Astrocyte (in vitro differentiated cells and primary cell): ENCODE measurements around the gene GDPD2. TPM values are rescaled to one million over a fixed set of nuclear protein-coding genes. Genes with fewer than 3 reads are reported as not detected.

ENCODE experiments used
- DNase-seq: peaks from one replicate; pipeline ENCODE4 v3.0.0-alpha.2; 2010; ENCODE audit warnings: low read depth
- FAIRE-seq: peaks from 2 replicates; lab custom pipeline; 2011; peaks lifted over from hg19 to GRCh38; lab: Jason Lieb, UNC
- H2AFZ ChIP-seq: 2 replicates; pipeline ENCODE4 v1.6.0; 2012; ENCODE audit warnings: low read depth, low read length, inconsistent platforms
- H3K27ac ChIP-seq: 2 replicates; pipeline ENCODE4 v1.5.1; 2011; ENCODE audit warnings: low read depth, low read length, inconsistent platforms
- H3K27me3 ChIP-seq: 2 replicates; pipeline ENCODE4 v1.6.0; 2011; ENCODE audit warnings: low read length, inconsistent platforms; ENCODE audit not compliant: insufficient read depth
- H3K36me3 ChIP-seq: 2 replicates; pipeline ENCODE4 v1.5.1; 2011; ENCODE audit warnings: low read length, inconsistent platforms; ENCODE audit not compliant: insufficient read depth
- H3K4me1 ChIP-seq: 2 replicates; pipeline ENCODE4 v1.5.1; 2011; ENCODE audit warnings: low read length, inconsistent platforms; ENCODE audit not compliant: insufficient read depth
- H3K4me2 ChIP-seq: 2 replicates; pipeline ENCODE4 v1.6.0; 2012; ENCODE audit warnings: low read length, inconsistent platforms
- H3K4me3 ChIP-seq: 2 replicates; pipeline ENCODE4 v1.5.1; 2011; ENCODE audit warnings: low read depth, mild to moderate bottlenecking, low read length, inconsistent platforms; ENCODE audit not compliant: insufficient read depth
- H3K79me2 ChIP-seq: 2 replicates; pipeline ENCODE4 v1.6.0; 2012; ENCODE audit warnings: mild to moderate bottlenecking, low read length, inconsistent platforms; ENCODE audit not compliant: insufficient read depth
- H3K9ac ChIP-seq: 2 replicates; pipeline ENCODE4 v1.6.0; 2012; ENCODE audit warnings: mild to moderate bottlenecking, low read length, inconsistent platforms
- H3K9me3 ChIP-seq: 2 replicates; pipeline ENCODE4 v1.5.1; 2012; ENCODE audit warnings: low read depth, mild to moderate bottlenecking, low read length, inconsistent platforms; ENCODE audit not compliant: insufficient read depth
- H4K20me1 ChIP-seq: 2 replicates; pipeline ENCODE4 v1.6.0; 2012; ENCODE audit warnings: low read length, inconsistent platforms; ENCODE audit not compliant: insufficient read depth
- H3K27ac Mint-ChIP-seq: one replicate; pipeline ENCODE4 v1.8.0; 2021; ENCODE audit warnings: mild to moderate bottlenecking, mixed read lengths; ENCODE audit not compliant: unreplicated experiment
- H3K27me3 Mint-ChIP-seq: one replicate; pipeline ENCODE4 v1.8.0; 2021; ENCODE audit warnings: low read depth, mixed read lengths; ENCODE audit not compliant: unreplicated experiment
- H3K36me3 Mint-ChIP-seq: one replicate; pipeline ENCODE4 v1.8.0; 2021; ENCODE audit warnings: low read depth, mixed read lengths; ENCODE audit not compliant: unreplicated experiment
- H3K4me1 Mint-ChIP-seq: one replicate; pipeline ENCODE4 v1.8.0; 2021; ENCODE audit warnings: low read depth, mixed read lengths; ENCODE audit not compliant: unreplicated experiment
- H3K4me3 Mint-ChIP-seq: one replicate; pipeline ENCODE4 v1.8.0; 2021; ENCODE audit warnings: mild to moderate bottlenecking, moderate library complexity, mixed read lengths; ENCODE audit not compliant: unreplicated experiment
- H3K9me3 Mint-ChIP-seq: one replicate; pipeline ENCODE4 v1.8.0; 2021; ENCODE audit warnings: mild to moderate bottlenecking, mixed read lengths; ENCODE audit not compliant: unreplicated experiment
- CTCF ChIP-seq: IDR thresholded peaks from 2 replicates; pipeline ENCODE4 v1.5.1; 2011; ENCODE audit warnings: low read depth, mild to moderate bottlenecking, inconsistent platforms, low read length, moderate library complexity; ENCODE audit not compliant: insufficient read depth
- EZH2 ChIP-seq: IDR thresholded peaks from 2 replicates; pipeline ENCODE4 v1.6.1; 2012; ENCODE audit warnings: mild to moderate bottlenecking, low read length, inconsistent platforms; ENCODE audit not compliant: insufficient read depth
- total RNA-seq: library from RNA; stranded (reverse); gene quantifications from 2 replicates; pipeline ENCODE4 v1.2.1, GENCODE V29; 2021

Gene GDPD2
- total RNA-seq, 1 donor from 2014 or later = not detected

GRCh38 chrX:70456256-70456655 is 33.1 kb downstream of the GDPD2 start:
- no peak overlapping the region for H3K27ac ChIP-seq
- Mint-ChIP-seq H3K4me1 (no peaks in the 10 kb centered on the region), H3K27me3 (no peaks in the 10 kb centered on the region), H3K4me3 (peak overlapping the region; percentile 86), H3K9me3 (no peaks in the 10 kb centered on the region), H3K27ac (no peak overlapping the region), H3K36me3 (peaks cover 2% of the 10 kb centered on the region)
- no peaks in the 10 kb centered on the region for H3K4me1 ChIP-seq
- TF ChIP-seq EZH2 (no peak), CTCF (no peak)
- no peaks in the 10 kb centered on the region for H3K27me3 ChIP-seq
- H3K9me3 ChIP-seq = no peaks in the 10 kb centered on the region
- peak overlapping the region; percentile 17 for H3K4me3 ChIP-seq
- H3K4me2 ChIP-seq = peak overlapping the region; percentile 91
- peak overlapping the region; percentile 72 for H3K9ac ChIP-seq
- no peaks in the 10 kb centered on the region for H4K20me1 ChIP-seq
- H3K79me2 ChIP-seq = no peaks in the 10 kb centered on the region
- DNase-seq (no peak), FAIRE-seq (peak; percentile 70)
- H2AFZ ChIP-seq = no peak overlapping the region
- H3K36me3 ChIP-seq = no peaks in the 10 kb centered on the region

- TF ChIP-seq EZH2 = no peak
- no peak for TF ChIP-seq CTCF
- H3K27ac ChIP-seq = no peak overlapping the region
- H3K4me2 ChIP-seq = no peak overlapping the region
- peaks cover 2% of the 10 kb centered on the region for H3K4me1 Mint-ChIP-seq
- H3K4me3 Mint-ChIP-seq = no peak overlapping the region
- peaks cover 2% of the 10 kb centered on the region for H3K36me3 Mint-ChIP-seq
- H3K9ac ChIP-seq = no peak overlapping the region
- DNase-seq (no peak), FAIRE-seq (peak; percentile 5)
- no peaks in the 10 kb centered on the region for H3K4me1 ChIP-seq
- H3K27ac Mint-ChIP-seq = no peak overlapping the region
- no peak overlapping the region for H2AFZ ChIP-seq
- H3K36me3 ChIP-seq = no peaks in the 10 kb centered on the region
- H4K20me1 ChIP-seq = no peaks in the 10 kb centered on the region
- no peaks in the 10 kb centered on the region for H3K27me3 ChIP-seq
- no peaks in the 10 kb centered on the region for H3K27me3 Mint-ChIP-seq
- no peak overlapping the region for H3K4me3 ChIP-seq
- no peaks in the 10 kb centered on the region for H3K79me2 ChIP-seq
- no peaks in the 10 kb centered on the region for H3K9me3 Mint-ChIP-seq
- no peaks in the 10 kb centered on the region for H3K9me3 ChIP-seq
Measured at GRCh38 chrX:70461026-70461425, 37.9 kb downstream of the GDPD2 start.

- Histone ChIP-seq H2AFZ (no peak overlapping the region), H4K20me1 (no peaks in the 10 kb centered on the region), H3K36me3 (no peaks in the 10 kb centered on the region), H3K4me2 (no peak overlapping the region), H3K4me1 (no peaks in the 10 kb centered on the region), H3K9me3 (no peaks in the 10 kb centered on the region), H3K27ac (no peak overlapping the region), H3K9ac (no peak overlapping the region), H3K79me2 (no peaks in the 10 kb centered on the region), H3K27me3 (no peaks in the 10 kb centered on the region), H3K4me3 (no peak overlapping the region)
- Mint-ChIP-seq H3K36me3 (peaks cover 2% of the 10 kb centered on the region), H3K27ac (no peak overlapping the region), H3K27me3 (no peaks in the 10 kb centered on the region), H3K9me3 (no peaks in the 10 kb centered on the region), H3K4me3 (no peak overlapping the region), H3K4me1 (peaks cover 2% of the 10 kb centered on the region)
- FAIRE-seq (no peak), DNase-seq (no peak)
- TF ChIP-seq CTCF = no peak
- no peak for TF ChIP-seq EZH2
Measured at GRCh38 chrX:70464051-70464450, 40.9 kb downstream of the GDPD2 start.
